Measurements from ENCODE around the gene TBCD.

Gene TBCD

GRCh38 chr17:82907797-82908542, 156.1 kb downstream of the TBCD start:
- no peak for DNase-seq (ENCODE audit: low read depth)

- DNase-seq (ENCODE audit: low read depth) = no peak
Measured at GRCh38 chr17:82908543-82909160, 156.8 kb downstream of the TBCD start.

DNA sequence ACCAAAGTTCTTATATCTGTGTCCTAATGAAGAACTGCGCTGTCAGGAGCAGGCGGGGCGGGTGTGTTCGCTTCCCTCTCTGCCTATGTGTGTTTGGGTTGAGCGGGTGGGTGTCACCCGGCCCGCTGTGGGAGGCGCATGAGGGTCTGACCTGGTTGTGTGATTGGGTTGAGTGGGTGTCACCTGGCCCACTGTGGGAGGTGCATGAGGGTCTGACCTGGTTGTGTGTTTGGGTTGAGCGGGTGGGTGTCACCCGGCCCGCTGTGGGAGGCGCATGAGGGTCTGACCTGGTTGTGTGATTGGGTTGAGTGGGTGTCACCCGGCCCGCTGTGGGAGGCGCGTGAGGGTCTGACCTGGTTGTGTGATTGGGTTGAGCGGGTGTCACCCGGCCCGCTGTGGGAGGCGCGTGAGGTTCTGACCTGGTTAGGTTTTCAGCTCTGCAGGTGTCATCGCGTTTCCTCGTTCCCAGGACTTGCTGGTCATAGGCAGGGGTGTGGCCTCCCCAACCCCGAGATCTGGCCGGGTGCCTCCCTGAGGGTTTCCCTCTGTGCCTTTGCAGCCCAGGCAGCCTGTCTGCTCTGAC, 157.5 kb downstream of the TBCD start:
- no peak for DNase-seq (ENCODE audit: low read depth)

DNA sequence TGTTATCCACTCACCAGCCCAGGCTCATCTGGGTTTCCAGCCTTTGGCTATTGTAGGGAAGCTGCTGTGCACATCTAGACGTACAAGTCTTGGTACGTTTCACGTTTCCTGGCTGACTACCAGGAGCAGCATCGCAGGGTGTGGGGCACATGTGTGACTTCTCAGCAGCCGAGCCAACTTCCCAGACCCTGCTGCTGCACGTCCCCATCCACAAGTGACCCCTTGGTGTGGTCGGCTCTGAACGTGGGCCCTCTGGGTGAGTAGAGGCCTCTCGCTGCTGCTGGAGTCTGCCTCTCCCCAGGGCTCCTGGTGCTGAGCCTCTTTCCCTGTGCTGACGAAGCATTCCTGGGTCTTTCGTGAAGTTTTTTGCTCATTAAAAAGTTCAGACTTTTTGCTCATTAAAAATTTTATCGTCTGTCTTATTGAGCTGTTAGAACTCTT, 158.2 kb downstream of the TBCD start:
- no peak for DNase-seq (ENCODE audit: low read depth)

GRCh38 chr17:82910770-82911169, 158.9 kb downstream of the TBCD start:
- DNase-seq (ENCODE audit: low read depth) = no peak

DNA sequence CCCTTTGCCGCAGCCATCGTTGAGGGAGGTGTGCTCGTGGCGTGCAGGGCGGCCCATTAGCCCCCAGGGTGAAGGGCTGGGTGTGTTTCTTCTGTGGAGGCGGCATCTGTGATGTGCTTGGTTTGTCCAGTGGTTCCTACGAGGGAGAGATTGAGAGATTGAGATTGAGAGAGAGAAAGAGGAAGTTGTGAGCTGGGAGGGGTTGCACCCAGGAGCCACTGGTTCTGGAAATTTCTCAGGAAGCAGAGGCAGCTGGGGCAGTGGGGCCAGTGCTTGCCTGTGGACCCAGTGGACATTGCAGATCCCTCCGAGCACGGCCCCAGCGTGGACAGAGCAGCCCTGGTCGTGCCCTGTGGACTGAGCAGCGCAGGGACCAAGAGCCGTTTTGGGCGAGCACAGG, 160.0 kb downstream of the TBCD start:
- no peak for DNase-seq (ENCODE audit: low read depth)

DNA sequence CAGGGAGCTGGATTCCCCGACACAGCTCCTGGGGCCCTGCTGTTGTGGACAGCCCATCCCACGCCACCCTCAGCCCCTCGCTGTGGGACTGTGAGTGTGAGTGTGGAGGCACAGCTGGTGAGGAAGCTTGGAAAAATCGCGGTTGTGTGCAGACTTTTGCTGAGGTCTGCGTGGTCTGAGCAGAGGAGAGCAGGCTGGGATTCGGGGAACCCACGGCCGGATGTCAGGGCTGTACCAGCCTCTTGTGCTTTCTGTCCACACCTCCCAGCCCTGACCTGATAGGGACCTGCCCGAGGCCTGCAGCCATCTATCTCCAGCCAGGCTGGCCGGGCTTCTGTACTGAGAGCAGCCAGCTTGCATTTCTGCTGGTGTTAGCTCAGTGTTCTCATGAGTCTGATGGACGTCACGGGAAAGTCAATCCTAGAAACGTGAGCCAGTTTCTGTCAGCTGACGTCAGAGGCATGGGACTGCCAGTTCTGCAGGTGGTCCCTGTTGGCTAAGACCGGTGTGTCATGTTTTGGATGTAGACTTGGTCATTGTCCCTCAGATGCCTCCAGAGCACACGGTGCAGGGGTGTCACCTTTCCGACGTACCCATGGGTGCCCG, 160.7 kb downstream of the TBCD start:
- DNase-seq (ENCODE audit: low read depth) = no peak

DNA sequence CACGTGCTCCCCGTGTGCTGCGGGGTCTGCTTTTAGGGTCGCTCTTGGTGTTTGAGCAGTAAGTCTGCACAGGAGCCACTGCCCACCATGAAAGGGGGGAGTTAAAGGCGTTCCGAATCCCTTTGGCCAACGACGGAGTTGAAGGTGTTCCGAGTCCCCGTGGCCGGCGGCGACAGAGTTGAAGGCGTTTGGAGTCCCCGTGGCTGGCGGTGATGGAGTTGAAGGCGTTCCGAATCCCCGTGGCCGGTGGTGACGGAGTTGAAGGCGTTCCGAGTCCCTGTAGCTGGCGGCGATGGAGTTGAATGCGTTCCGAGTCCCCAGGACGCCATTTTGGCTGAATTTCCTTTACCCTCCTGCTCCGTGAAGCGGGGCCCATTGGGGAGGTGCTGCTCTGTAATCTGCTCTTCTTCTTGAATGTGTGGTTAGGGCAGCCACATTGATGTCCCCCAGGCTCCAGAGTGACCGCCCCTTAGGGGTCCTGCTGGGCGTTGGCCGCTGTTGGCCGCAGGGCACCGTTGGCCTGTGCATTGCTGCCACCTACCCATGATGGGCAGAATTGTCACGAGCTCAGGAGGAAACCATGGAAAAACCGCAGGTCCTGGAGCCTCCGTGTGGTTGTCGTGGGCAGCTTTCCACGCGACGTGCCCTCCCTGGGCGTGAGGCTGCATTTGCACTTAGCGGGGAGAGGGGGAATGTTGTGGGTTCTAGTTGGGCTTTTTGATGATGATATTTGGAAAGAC, 161.6 kb downstream of the TBCD start:
- no peak for DNase-seq (ENCODE audit: low read depth)

DNA sequence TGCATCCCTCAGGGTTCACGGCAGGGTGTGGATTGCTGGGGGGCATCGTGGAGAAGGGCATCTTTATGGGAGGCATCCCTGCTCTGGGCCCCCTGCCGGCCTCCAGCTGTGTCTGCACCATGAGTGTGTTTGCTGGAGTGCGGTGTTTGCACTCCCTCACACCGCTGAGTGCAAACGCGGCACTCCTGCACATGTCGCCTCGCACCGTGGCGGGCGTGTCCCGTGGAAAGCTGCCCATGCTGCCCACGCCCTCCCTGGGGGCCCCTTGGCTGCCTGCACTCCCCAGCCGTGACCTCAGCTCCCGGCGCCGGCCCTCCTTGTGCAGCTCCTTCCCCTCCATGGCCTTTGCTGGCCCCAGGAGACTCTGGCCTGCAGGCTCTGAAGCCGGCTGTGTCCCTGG, 162.5 kb downstream of the TBCD start:
- no peak for DNase-seq (ENCODE audit: low read depth)

DNA sequence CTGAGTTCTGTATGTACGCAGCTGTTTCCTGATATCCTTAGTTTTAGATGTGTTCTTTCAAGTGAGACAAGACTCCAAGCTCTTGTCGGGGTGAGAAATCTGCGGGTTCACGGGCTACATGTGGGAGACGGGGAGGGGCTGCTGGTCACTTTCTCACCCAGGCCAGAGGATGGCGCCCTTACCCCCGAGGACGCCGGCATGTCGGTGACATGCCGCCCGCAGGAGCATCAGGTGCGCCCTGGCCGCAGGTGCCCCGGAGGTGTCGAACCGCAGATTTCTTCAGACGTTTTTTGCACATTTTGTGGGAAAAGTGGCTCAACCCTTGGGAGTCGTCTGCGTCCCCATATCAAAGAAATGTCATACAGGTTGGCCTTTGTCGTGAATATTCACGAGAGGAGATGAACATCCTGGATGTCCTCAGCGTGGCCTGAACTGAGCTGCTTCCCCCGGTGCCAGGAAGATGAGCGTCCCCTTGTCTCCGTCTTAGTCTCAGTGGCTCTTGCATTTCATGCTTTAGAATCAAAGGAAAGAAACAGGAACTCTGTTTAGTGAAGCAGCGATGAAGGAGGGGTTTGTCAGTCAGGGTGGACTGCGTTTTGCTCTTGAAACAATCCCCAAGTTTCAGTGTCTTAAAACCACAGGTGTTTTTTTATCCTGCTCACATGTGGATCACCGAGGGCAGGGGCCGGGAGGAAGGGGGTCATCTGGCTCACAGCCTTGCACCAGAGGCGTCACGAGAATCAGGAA, 163.3 kb downstream of the TBCD start:
- no peak for DNase-seq (ENCODE audit: low read depth)

GRCh38 chr17:82915757-82916027, 163.8 kb downstream of the TBCD start:
- no peak for DNase-seq (ENCODE audit: low read depth)

DNA sequence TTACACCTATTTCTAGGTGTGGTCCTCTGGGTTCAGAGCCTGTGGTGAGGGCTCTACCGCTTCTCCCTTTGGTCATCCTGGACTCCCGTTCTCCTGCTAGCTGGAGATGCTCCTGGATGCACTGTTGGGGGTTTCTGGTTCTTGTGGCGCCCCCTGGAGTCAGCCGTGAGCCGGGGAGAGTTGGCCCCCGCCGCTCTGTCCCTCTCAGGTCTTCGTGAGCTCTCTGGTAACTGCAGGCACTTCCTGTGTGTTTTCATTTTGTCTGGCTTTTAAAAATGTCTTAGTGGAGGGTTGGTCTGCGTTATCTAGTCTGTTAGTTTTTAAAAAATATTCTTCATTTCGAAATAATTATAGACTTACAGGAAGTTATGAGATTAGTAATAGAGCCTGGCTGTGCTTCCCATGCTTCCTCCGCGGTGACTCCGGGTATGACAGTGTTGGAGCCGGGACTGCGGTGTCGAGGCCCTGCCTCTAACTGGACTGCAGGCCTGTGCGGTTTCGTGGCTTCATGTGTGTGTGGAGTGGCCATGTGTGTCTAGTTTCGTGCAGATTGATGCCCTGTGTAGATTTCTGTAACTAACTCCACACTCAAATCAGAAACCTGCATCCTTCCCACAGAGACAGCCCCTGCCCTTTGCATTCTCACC, 166.0 kb downstream of the TBCD start:
- DNase-seq (ENCODE audit: low read depth) = no peak

DNA sequence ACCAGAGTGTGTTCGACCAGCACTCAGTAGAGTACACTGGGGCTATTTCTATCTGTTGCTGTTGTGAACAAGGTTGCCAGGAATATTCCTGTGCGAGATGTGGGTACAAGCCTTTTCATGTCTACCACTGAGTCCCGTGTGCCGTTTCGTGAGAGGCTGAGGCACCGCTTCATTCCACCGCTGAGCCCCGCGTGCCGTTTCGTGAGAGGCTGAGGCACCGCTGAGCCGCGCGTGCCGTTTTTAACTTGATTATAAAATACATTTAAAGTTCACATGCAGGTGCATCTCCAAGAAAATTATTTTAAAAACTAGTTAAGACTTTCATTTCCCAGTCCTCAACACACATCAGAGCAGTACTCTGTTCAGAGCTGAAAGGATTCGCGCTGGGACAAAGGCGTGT, 166.6 kb downstream of the TBCD start:
- DNase-seq (ENCODE audit: low read depth) = no peak

- no peak for DNase-seq (ENCODE audit: low read depth)
Measured at GRCh38 chr17:82920150-82920549, 168.3 kb downstream of the TBCD start.

GRCh38 chr17:82920715-82921114, 168.8 kb downstream of the TBCD start:
- no peak for DNase-seq (ENCODE audit: low read depth)

DNA sequence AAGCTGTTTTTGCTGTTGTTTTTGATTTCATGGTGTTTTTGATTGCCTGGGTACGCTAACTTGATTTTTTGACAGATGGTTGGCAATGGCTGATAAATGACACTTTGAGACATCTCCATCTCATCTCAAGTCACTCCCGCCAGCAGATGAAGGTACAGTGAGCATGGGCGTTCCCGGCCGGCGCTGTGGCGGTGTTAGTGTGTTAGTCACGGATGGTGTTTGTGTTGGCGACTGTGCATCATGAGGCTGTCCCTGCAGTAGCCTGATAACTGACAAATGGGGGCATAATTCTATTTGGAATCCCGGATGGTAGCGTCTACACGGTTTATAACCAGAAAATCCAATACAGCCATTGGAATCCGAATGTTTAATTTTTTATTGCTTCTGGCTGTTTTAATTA, 169.6 kb downstream of the TBCD start:
- DNase-seq (ENCODE audit: low read depth) = no peak

DNA sequence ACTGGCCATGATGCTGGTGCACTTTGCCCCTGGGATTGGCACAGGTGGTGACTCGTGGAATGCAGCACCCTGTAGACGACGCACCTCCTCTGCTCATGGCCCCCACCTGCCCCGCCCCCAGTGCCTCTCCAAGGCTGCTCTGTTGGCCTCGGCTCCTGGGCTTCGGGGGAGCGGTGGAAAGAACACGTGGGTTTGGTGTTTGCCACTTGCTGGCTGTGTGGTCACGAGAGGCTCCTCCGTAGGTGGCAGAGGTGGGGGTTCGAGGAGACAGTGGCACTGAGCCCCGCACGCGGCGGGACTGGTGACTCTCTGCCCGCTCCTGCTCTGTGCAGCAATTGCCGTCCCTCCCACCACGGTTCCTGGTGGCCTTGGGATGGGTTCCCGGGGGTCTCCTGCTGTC, 170.8 kb downstream of the TBCD start:
- DNase-seq (ENCODE audit: low read depth) = no peak

- DNase-seq (ENCODE audit: low read depth) = no peak
Measured at GRCh38 chr17:82923366-82924113, 171.7 kb downstream of the TBCD start.

GRCh38 chr17:82924214-82924613, 172.3 kb downstream of the TBCD start:
- no peak for DNase-seq (ENCODE audit: low read depth)

DNA sequence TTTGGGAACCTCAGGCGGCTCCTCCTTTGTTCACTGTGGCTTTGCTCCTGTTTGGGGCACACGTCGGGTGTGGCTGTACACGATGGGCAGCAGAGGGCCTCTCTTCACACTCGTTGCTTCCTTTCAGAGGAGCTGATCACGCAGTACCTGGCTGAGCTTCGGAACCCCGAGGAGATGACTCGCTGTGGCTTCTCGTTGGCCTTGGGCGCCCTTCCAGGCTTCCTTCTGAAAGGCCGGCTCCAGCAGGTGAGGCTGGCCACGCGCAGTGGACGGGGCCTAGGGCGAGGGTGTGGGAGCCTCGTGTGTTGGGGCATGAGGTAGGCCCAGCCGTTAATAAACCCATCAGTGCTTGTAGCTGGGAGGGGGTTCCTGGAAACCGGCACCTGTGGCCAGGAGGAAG, 172.9 kb downstream of the TBCD start:
- DNase-seq (ENCODE audit: low read depth) = no peak

DNA sequence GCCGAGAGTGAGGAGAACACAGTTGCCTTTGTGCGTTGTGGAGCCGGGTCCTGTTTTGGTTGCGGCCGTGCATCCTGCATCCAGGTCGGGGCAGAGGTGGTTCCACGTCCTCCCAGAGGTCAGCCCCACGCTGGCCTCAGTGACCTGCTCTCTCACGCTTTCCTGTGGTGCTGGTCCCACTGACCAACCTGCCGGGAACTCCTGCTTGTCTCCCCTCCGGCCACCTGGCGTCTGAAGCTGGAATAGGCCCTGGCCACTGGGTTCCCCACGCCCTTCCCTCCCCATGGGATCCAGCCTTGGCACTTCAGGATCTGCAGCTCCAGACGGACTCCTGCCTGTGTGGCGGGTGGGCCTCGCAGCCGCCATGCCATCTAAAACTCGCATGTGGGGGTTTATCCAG, 173.5 kb downstream of the TBCD start:
- DNase-seq (ENCODE audit: low read depth) = no peak

All from stromal cell of bone marrow (primary cell).